Fibroblast of skin of back (primary cell): ENCODE measurements around the gene XYLT1.

Source experiments
- DNase-seq: peaks from one replicate; pipeline ENCODE4 v3.0.0-alpha.2; 2013

XYLT1 gene

GRCh38 chr16:17403156-17403809 lies 67.5 kb downstream of the XYLT1 start:
- DNase-seq = no peak

- peak; percentile 73 for DNase-seq
These were observed 73.3 kb downstream of the XYLT1 start for GRCh38 chr16:17397499-17397891.

- DNase-seq = peak; percentile 43
These were observed 73.8 kb downstream of the XYLT1 start for GRCh38 chr16:17396762-17397498.

GRCh38 chr16:17395849-17396480 lies 74.8 kb downstream of the XYLT1 start:
- no peak for DNase-seq

- no peak for DNase-seq
These were observed 77.7 kb downstream of the XYLT1 start for GRCh38 chr16:17392857-17393692.

- no peak for DNase-seq
These were observed 78.5 kb downstream of the XYLT1 start for GRCh38 chr16:17392127-17392856.

GRCh38 chr16:17391715-17392114 lies 79.0 kb downstream of the XYLT1 start:
- DNase-seq = no peak

- DNase-seq = peak; percentile 69
These were observed 81.4 kb downstream of the XYLT1 start for GRCh38 chr16:17389384-17389783.

- no peak for DNase-seq
These were observed 83.5 kb downstream of the XYLT1 start for GRCh38 chr16:17387256-17387655.

GRCh38 chr16:17386229-17386628 lies 84.5 kb downstream of the XYLT1 start:
- no peak for DNase-seq

- DNase-seq = no peak
These were observed 86.3 kb downstream of the XYLT1 start for GRCh38 chr16:17384471-17384870.

GRCh38 chr16:17382949-17383863 lies 87.6 kb downstream of the XYLT1 start:
- DNase-seq = no peak

GRCh38 chr16:17382514-17382913 lies 88.2 kb downstream of the XYLT1 start:
- no peak for DNase-seq

- DNase-seq = no peak
These were observed 89.0 kb downstream of the XYLT1 start for GRCh38 chr16:17381784-17382183.

- DNase-seq = peak; percentile 95
These were observed 90.1 kb downstream of the XYLT1 start for GRCh38 chr16:17380613-17381012.

GRCh38 chr16:17379121-17379571 lies 91.6 kb downstream of the XYLT1 start:
- peak; percentile 78 for DNase-seq

GRCh38 chr16:17377360-17378324 lies 93.1 kb downstream of the XYLT1 start:
- peak; percentile 69 for DNase-seq

- no peak for DNase-seq
These were observed 95.1 kb downstream of the XYLT1 start for GRCh38 chr16:17375461-17376304.
